Measurements from ENCODE around the gene ZNF157.
"Not testable (repeated sequence)": the region's sequence is repeated elsewhere in the genome, so short reads cannot be mapped to it uniquely, and the experiment has no call there.

ZNF157 gene

GRCh38 chrX:47380268-47380667, 9.9 kb downstream of the ZNF157 start:
- no peaks in the 10 kb centered on the region for H3K9me3 ChIP-seq
- no peak overlapping the region for H3K4me3 ChIP-seq (ENCODE audit: low read depth in 1 of 2, low read length in 1 of 2)
- TF ChIP-seq CTCF (IDR thresholded peaks at IDR 0.05) = no peak
- no peak overlapping the region for H3K27ac ChIP-seq
- H3K36me3 ChIP-seq = no peaks in the 10 kb centered on the region
- H3K27me3 ChIP-seq = no peaks in the 10 kb centered on the region
- H3K4me1 ChIP-seq (ENCODE audit: control insufficient read depth in 1 of 2, insufficient read depth in 1 of 2, low read depth in 1 of 2, low read length in 1 of 2) = peaks cover 3 to 6% of the 10 kb centered on the region in 2 experiments

GRCh38 chrX:47380837-47381236, 10.5 kb downstream of the ZNF157 start:
- H3K9me3 ChIP-seq; H3K4me1 ChIP-seq (ENCODE audit: control insufficient read depth in 1 of 2, insufficient read depth in 1 of 2, low read depth in 1 of 2, low read length in 1 of 2); H3K27ac ChIP-seq; H3K27me3 ChIP-seq; H3K36me3 ChIP-seq; H3K4me3 ChIP-seq (ENCODE audit: low read depth in 1 of 2, low read length in 1 of 2): not testable (repeated sequence)

GRCh38 chrX:47384502-47384901, 14.1 kb downstream of the ZNF157 start:
- Histone ChIP-seq H3K27ac (no peak overlapping the region), H3K9me3 (no peaks in the 10 kb centered on the region), H3K36me3 (no peaks in the 10 kb centered on the region), H3K4me3 (ENCODE audit: low read depth in 1 of 2, low read length in 1 of 2) (no peak overlapping the region), H3K27me3 (no peaks in the 10 kb centered on the region), H3K4me1 (ENCODE audit: control insufficient read depth in 1 of 2, insufficient read depth in 1 of 2, low read depth in 1 of 2, low read length in 1 of 2) (peaks cover 3 to 6% of the 10 kb centered on the region in 2 experiments)
- peak; percentile 61 for TF ChIP-seq CTCF (IDR thresholded peaks at IDR 0.05)

GRCh38 chrX:47390780-47391179, 20.4 kb downstream of the ZNF157 start:
- Histone ChIP-seq H3K4me1 (ENCODE audit: control insufficient read depth in 1 of 2, insufficient read depth in 1 of 2, low read depth in 1 of 2, low read length in 1 of 2) (no peaks in the 10 kb centered on the region), H3K9me3 (no peaks in the 10 kb centered on the region), H3K4me3 (ENCODE audit: low read depth in 1 of 2, low read length in 1 of 2) (no peak overlapping the region), H3K27me3 (no peaks in the 10 kb centered on the region), H3K27ac (no peak overlapping the region), H3K36me3 (no peaks in the 10 kb centered on the region)
- TF ChIP-seq CTCF (IDR thresholded peaks at IDR 0.05) = no peak

- Histone ChIP-seq H3K36me3 (no peaks in the 10 kb centered on the region), H3K4me3 (ENCODE audit: low read depth in 1 of 2, low read length in 1 of 2) (no peak overlapping the region), H3K27me3 (no peaks in the 10 kb centered on the region), H3K4me1 (ENCODE audit: control insufficient read depth in 1 of 2, insufficient read depth in 1 of 2, low read depth in 1 of 2, low read length in 1 of 2) (no peaks in the 10 kb centered on the region), H3K27ac (no peak overlapping the region), H3K9me3 (no peaks in the 10 kb centered on the region)
- TF ChIP-seq CTCF (IDR thresholded peaks at IDR 0.05) = no peak
Measured at GRCh38 chrX:47413179-47413594, 42.8 kb downstream of the ZNF157 start.

- no peaks in the 10 kb centered on the region for H3K36me3 ChIP-seq
- H3K27me3 ChIP-seq = no peaks in the 10 kb centered on the region
- no peaks in the 10 kb centered on the region for H3K9me3 ChIP-seq
- no peaks in the 10 kb centered on the region for H3K4me1 ChIP-seq (ENCODE audit: control insufficient read depth in 1 of 2, insufficient read depth in 1 of 2, low read depth in 1 of 2, low read length in 1 of 2)
- no peak overlapping the region for H3K27ac ChIP-seq
- H3K4me3 ChIP-seq (ENCODE audit: low read depth in 1 of 2, low read length in 1 of 2) = no peak overlapping the region
- no peak for TF ChIP-seq CTCF (IDR thresholded peaks at IDR 0.05)
Measured at GRCh38 chrX:47420265-47420664, 49.9 kb downstream of the ZNF157 start.

Measured in neutrophil (primary cell).